ENCODE data around the gene RNF175.

The RNF175 gene

DNA sequence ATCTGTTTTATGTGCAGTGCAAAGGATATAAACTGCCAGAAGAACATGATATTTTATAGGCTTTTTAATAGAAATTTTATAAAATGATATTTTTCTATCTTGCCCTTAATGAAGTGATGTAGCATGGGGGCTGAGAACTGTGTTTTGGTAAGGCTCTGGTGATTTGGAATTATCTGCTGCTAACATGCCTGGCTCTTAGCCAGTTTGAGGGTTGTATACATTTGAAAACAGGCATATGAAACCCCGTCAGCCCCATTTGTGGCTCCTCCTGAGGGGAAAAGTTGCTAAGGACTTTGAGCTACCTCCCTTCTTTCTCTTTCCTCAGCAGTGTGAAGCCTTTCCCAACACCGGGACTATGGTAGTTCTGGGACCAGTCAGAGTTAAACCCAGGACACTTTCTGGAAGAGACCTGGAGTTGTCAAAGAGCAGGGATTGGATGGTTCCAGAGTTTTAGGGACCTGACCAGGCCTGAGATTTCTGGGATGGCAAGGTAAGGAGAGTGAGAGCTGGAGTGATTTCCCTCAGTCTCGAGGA is 24.4 kb upstream of the RNF175 start:
- no peak for DNase-seq

DNA sequence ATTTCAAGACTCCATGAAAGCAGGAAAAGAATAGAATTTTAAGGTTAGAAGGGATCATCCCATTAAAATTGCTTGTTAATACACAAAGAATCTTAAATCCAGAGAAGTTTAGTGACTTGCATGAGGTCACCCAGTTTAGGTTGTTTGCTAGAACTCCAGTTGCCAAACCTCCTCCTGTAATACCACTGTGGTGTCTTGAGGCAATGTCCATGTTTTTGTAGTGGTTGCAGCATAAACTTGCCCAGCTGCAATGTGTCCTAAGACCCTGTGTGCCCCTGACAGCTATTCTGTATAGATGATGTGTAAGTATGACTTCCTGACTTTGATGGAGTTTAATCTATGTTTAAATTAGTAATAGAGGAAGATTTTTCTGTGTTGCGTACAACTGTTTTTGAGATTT is 22.8 kb upstream of the RNF175 start:
- no peak for DNase-seq

DNA sequence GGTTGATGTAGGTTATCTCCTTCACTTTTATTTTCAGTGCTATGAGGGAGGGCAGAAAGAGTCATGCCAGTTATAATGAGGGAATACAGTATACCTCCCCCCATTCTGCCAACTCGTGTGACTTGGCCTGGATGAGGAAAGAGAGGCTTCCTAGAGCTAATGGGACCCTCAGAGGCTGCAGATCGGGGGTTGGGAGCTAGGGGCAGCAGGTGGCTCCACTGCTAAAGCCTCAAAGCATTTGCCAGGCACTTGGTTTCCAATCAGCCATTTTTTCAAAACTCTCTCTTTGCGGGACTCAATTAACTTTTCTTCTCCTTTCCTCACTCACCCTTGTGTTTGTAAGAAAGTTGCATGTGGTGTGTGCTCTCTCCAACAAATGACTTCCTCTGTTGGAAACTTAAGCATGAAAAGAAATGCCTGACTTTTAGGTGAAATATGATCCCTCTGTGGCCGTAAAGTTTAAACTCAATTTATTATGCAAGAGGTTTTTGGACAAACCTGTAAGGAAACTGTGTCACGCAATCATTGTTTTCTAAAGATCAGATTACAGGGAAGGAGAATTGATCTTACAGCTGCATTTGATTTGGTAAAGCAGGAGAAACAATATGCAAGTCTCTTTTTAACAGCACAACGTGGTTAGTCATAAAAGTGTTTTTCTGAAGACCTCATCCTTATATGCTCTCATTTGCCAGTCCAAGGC is 22.0 kb upstream of the RNF175 start:
- no peak for DNase-seq

DNA sequence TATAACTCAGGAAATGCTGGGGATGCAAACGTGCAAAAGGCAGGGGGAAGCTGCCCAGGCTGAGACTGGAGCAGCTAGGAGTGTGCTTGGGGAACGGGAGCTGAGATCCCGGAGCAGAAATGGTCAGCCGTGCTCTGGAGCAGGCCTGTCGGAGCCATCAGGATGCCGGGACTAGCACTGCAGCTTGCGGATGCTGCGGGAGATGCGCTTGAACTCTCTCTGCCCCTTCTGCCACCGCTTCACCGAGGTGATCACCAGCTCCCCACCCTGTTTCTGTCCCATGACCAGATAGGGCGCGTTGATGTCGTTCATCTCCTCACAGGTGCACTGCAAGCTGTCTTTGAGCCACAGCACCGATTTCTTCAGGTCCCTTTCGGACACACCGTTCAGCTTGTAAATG is 21.5 kb upstream of the RNF175 start:
- DNase-seq = no peak

DNA sequence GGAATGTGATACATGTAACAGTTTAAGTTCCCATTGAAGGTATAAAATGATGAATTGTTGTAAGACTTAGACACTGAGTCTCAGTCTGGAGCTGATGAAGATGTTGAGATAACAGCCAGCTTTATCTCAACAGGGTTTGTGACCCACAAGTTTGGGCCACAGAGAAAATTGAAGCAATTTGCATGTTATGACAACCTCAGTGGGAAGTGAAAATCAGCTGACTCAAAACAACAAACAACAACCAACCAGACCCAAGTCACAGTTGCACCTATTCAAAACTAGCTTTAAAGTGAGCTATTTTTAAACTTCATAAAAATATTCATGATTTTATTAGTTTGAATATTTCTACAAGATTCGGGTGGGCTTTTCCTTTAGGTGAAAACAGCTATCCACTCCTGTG is 21.1 kb upstream of the RNF175 start:
- no peak for DNase-seq

DNA sequence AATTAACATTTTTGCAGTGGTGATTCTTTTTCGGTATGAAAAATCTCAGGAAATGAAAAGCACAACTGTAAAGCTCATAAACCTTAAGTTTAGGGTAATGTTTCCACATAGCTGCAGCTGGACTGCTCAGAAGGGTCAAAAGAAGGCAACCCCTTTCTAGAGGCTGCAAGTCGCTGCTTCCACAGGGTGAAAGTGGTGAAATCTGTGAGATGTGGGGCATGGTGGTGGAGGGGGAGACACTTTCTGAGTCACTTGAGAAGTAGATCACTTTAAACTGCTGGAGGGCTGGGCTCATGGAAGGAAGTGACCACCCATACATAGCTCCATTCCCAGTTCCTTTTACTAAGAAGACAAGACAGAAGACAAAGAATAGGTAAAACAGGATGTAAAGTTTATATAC is 20.4 kb upstream of the RNF175 start:
- no peak for DNase-seq

DNA sequence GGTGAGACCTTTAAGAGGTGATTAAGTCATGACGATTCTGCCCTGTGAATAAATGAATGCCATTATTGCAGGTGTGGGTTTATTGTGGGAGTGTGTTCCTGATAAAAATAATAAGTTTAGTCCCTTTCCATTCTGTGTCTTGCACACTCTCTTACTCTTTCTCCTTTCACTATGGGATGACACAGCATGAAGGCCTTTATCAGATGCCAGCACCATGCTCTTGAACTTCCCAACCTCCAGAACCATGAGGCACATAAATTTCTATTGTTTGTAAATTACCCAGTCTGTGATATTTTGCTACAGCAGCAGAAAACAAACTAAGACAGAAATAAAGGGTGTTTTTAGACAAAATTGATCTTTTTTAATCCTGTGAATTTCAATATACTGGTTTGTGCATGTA is 18.6 kb upstream of the RNF175 start:
- no peak for DNase-seq

DNA sequence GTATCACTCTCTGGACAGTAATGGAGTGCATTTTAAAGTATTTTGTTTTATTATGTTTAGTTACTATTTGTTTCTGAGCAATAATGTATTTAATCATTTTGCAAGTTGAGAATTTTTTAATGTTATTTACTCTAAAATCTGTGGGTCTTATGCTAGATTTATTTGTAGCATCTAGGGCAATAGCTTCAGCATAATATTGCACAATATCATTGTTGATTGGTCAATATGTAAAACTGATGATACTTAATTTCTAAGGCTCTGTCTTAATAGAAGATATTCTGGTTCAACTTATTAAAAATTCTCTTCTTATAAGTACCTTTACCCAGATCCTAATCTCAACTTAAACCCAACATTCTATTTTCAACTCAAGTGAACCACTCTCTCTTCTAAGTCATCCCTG is 17.6 kb upstream of the RNF175 start:
- no peak for DNase-seq

DNA sequence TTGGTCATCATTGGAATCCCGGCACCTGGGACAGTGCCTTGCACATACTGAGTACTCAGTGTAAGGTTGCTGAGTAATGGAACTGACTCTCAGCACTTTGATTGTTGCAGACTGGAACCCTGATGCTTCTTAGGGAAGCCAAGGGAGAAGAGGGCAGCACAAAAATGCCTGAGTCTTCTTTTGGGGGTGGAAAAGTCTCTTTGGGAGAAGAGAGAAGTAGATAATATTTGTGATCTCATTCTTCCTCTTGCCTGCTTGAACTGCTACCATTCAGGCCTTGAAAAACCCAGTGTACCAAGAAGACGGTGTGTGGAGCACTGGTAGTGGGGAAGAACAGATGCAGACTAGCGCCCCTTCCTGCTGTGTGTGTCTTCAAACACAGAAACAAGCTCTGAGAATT is 16.8 kb upstream of the RNF175 start:
- DNase-seq = no peak

DNA sequence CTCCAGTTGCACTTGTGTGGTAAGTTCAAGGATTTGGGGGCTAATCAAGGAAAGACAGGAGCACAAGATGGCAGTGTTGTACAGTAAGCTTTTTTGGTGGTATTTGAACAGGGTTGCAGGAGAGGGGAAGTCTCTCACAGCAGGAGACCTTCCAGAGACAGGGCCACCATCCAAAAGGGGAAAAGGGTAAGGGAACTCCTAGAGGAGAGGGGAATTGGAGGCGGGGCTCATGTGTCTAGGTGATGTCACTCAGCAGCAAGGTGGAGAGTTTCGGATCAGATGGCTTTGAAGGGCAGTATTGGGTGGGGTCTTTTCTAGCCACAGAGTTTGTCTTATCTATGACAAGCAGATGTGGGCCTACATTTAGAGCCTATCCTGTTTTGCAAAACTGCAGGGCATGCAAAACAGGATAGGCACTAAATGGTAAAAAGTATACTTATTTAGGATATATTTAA is 13.4 kb upstream of the RNF175 start:
- DNase-seq = no peak

DNA sequence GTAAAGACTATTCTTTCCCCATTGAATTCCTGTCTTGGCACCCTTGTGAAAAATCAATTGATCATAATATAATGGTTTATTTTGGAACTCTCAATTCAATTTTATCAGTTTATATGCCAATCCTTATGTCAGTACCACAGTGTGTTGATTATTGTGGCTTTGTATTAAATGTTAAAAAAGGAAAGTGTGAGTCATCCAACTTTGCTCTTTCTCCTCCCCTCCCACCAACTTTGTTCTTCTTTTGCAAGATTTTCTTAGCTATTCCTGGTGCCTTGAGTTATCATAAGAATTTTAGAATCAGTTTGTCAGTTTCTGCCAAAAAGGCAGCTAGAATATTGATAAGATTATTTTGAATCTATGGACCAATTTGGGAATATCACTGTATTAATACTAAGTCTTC is 11.2 kb upstream of the RNF175 start:
- no peak for DNase-seq

DNA sequence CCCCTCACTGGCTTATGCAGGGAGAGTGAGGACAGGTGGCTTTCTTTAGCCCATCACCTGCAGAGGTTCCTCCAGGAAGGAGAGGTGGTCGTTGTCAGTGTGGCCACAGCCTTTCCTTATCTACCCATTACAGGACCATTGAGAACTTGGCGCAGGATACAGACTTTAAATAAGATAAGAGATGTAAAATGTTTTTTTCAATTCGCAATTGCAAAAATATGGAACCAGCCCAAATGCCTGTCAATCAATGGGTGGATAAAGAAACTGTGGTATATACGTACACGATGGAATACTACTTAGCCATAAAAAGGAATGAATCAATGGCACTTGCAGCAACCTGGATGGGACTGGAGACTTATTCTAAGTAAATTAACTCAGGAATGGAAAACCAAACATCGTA is 6.9 kb upstream of the RNF175 start:
- no peak for DNase-seq

DNA sequence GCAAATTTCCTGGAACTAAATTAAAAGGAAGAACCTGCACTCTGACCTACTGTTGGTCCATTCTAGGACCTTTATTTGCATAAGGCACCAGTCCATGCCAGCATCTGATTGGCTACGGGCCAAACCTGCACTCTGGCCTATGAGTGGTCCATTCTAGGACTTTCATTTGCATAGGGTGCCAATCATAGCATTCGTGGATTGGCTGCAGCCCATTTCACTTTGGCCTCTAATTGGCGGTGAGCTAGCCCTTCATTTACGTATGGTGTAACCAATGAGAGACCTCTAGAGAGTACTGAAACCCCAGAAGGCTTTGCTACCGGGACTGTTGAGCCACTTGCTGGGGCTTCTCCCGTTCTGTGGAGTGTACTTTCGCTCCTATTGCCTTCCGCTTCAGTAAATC is 6.1 kb upstream of the RNF175 start:
- DNase-seq = no peak

DNA sequence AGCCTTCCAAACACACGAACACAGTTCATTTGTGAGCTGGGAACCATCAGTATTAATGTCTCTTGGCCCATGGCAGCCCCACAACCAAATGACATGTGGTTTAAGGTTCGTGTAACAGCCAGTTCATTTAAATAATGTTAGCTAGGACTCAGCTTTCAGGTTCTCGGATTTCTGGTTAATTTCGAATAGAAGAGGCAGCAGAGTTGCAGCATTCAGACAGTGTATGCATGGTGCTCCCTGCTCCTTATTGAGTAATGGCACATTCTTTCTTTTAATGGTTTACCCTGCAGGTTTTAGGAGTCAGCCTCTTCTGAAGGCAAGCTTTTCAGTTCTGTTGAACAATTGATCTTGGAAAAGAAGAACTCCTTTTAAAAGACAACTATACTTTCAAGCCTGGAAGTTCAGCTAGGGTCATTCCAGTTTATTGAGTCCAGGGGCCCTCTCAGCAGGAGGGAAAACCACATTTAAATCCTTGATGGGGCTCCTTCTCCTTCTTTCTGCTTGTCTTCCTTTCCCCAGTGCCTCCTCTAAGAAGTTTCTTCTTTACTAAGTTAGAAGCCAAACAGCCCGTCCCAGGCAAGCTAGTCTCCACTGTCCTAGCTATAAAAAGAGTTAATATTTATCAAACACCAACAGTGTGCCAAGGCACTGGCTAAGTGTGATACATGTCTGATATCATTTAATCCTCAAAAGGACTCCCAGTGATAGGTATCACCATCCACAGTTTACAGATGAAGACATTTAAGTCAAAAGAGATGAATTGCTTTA is 5.0 kb upstream of the RNF175 start:
- DNase-seq = no peak

DNA sequence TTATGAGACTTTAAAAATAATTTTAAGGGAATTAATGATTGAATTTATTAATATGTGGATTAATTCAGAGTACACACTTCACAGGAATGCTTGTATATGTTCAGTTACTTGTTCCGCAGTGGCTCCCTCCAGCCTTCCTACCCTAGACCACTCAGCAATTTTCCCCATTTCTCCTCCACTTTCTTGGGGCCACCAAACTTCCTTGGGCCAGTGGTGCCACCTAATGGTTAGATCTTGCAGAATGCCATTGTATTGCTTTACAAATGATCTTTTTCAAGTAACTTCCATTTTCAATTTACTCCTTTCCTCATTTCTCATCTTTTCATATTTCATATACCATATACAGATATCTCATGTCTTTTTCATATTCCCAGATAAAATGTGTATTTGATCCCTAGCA is 3.6 kb upstream of the RNF175 start:
- no peak for DNase-seq

DNA sequence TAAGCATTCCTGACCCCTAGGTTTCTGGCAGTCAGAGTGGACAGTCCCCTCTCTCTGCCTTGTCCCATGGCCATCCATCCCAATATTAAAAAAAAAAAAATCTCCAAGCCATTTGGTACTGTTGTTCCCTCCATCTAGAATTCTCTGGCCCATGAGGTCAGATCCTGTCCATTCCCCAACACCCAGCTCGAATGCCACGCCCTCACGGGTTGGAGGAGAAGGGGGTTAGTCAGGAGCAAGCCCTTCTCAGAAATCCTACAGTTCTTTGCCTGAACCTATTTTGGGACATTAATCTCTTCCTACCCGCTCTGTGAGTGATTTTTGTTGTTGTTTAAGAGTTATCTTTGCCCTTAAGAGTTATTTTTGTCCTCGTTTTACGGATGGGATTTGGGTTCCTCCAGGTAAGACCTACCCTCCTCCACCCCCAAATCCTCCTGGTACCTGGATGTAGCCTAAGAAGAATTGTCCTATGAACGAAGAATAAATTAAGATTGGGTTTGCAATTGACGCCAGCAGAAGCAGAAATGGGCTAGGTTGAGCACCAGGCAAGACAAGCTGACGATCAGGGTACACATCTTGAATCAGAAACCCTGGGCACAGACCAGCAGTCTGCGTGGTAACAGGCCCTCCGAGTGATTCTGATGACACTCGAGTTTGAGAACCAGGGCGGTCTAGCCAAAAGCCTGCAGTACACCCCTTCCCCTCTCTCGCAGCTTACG is 977 bp downstream of the RNF175 start:
- no peak for DNase-seq

DNA sequence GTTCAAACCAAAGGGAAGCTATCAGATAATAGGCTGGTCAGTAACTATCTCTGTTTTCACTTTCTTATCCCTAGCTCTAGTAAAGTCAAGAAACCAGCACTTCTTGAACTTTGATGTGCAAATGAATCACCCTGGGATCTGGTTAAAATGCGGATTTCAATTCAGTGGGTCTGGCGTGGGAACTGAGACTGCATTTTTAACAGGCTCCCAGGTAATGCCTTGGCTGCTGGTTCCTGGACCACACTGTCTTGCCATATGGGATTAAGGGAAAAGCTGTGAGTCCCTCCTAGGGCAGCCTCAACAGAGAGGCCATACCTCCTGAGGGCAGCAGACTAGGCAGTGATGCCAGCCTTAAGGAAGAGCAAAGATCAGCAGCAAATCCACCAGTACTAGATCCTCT is 1.7 kb downstream of the RNF175 start:
- no peak for DNase-seq

DNA sequence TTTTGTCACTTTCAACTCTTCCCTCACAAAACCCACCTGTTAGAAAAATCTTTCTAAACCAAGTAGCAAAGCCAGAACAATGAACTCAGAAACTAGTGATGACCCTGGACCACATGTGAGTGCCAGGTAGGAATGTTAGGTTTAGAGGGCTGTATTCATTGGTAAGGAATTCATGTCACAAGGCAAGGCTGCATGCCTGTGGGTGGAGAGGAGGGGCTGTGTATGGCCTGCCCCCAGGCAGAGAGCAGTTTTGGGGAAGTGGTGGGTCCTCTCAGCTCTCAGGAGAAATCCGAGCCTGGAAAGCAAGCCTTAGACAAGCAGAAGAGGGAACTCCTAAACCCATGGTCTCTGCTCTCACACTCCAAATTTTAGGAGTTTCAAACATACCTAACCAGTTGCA is 2.4 kb downstream of the RNF175 start:
- no peak for DNase-seq

DNA sequence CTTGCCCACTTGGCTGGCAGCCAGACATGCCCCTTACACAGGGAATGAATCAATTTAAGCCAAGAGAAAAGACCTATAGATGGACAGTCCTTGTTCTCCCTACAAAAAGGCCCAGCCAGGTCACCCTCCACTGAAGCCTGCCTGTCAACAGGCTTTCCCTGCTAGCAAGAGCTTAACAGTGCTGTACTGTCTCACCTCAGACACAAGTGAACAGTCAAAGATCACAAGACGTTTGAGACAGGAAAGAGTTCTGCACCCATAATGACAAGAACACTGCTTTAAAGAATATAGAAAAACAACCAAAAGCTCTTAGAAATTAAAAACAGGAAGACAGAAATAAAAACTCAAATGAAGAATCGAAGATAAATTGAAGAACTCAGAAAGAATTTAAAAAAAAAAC is 4.6 kb downstream of the RNF175 start:
- no peak for DNase-seq

DNA sequence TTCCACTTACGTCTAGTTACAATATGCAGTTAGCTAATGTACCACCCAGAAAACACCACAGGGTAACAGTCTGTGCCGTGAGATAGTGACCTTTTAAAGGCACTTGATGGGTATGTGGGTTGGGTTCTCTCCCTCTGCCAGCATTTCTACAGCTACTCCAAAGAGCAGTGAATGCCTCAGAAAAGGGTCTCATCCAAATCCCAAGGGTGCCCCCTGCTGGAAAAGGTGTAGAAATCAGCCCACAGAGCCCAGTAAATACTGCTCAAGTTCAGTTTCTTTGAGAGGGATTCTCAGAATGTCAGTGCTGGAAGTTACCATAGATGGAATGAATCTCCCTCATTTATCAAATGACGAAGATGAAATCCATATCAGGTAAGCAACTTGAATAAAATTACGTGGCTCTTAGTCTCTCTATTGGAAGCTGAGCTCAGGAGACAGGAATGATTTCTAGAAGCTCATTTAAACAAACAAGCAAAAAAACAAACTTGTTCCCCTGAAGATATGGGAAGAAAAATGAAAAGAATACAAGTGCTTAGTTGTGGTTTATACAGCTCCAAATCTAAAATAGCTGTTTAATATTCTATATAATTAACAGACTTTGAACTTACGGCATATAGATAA is 9.5 kb downstream of the RNF175 start:
- DNase-seq = peak; percentile 26 to 77

DNA sequence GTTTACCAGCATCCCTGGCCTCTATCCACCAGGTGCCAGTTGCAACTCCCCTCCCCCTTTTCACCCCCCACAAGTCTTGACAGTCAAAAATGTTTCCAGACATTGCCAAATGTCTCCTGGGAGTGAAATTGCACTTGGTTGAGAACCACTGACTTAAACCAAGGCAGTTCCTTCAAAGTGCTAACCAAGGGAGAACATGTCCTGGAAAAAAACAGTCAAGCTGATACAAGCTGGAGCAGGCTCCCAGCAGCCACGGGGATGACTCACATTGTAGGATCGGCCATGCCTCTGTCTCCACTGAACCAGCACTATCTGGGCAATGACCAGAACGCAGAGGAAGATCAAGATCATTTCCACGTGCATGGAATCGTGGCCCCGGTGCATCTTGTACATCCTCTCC is 11.4 kb downstream of the RNF175 start:
- DNase-seq = no peak

DNA sequence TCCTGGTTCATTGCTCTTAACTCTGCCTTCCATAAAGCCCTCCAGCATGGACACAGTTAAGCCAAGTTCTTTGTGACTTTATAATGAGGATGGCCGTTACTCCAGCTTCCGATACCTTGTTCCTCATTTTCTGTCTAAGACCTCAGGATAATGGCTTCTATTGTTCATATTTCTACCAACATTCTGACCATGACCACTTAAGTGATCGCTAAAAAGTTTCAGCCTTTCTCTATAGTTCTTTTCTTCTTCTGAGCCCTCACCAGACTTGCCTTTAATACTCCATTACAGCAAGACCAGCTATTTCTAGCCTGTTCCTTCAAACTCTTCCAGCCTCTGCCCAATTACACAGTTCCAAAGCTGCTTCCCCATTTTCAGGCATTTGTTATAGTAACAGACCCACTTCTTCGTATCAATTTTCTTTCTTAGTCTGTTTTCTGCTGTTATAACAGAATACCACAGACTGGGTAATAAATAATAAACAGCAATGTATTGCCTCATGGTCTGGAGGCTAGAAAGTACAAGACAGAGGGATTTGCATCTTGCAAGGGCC is 12.3 kb downstream of the RNF175 start:
- DNase-seq = no peak

DNA sequence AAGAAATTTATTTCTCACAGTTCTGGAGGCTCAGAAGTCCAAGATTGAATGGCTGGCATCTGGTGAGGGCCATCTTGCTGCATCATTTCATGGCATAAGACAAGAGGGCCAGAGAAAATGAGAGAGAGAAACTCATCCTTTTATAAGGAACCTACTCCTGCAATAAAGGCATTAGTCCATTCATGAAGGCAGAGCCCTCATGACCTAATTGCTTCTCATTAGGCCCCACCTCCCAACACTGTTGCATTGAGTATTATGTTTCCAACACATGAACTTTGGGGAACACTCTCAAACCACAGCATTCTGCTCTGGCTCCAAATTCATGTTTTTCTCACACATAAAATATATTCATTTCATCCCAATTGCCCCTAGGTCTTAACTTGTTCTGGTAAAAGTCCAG is 14.2 kb downstream of the RNF175 start:
- DNase-seq = no peak

Data from NCI-H1930 (cell line).